Thymus (tissue), 11 donors: ENCODE data around the gene GALNT10. TPM values are rescaled to one million over a fixed set of nuclear protein-coding genes. Genes with fewer than 3 reads are reported as not detected.
A peak's percentile ranks its signal among the peaks of the same experiment; 100 is the strongest.

ENCODE experiments used
- DNase-seq, 9 donors: peaks; one replicate each; pipeline ENCODE4 v3.0.0-alpha.2; 2013; ENCODE audit warnings: low spot score in 9 of 9, low read depth in 6 of 9, missing footprints in 1 of 9
- H3K27ac ChIP-seq, 2 donors: one replicate each; pipeline ENCODE4 v1.5.1; 2013; ENCODE audit warnings: control low read depth in 1 of 2, low read depth in 1 of 2, low read length in 1 of 2, mild to moderate bottlenecking in 1 of 2, moderate library complexity in 1 of 2
- H3K27me3 ChIP-seq, 2 donors: one replicate each; pipeline ENCODE4 v1.5.1; 2013; ENCODE audit warnings: low read length in 1 of 2; ENCODE audit not compliant: control insufficient read depth in 2 of 2, insufficient read depth in 1 of 2
- H3K36me3 ChIP-seq, 2 donors: one replicate each; pipeline ENCODE4 v1.5.1; 2013; ENCODE audit warnings: low read length in 1 of 2, mild to moderate bottlenecking in 1 of 2, moderate library complexity in 1 of 2; ENCODE audit not compliant: control insufficient read depth in 2 of 2, insufficient read depth in 2 of 2
- H3K4me1 ChIP-seq, 2 donors: one replicate each; pipeline ENCODE4 v1.5.1; 2013; ENCODE audit warnings: low read length in 2 of 2; ENCODE audit not compliant: control insufficient read depth in 2 of 2, insufficient read depth in 2 of 2
- H3K4me3 ChIP-seq, 2 donors: one replicate each; pipeline ENCODE4 v1.5.1; 2013; ENCODE audit warnings: low read length in 2 of 2, control low read depth in 1 of 2, mild to moderate bottlenecking in 1 of 2
- H3K9me3 ChIP-seq, 2 donors: one replicate each; pipeline ENCODE4 v1.5.1; 2013; ENCODE audit warnings: low read length in 1 of 2, mild to moderate bottlenecking in 1 of 2; ENCODE audit not compliant: control insufficient read depth in 2 of 2, insufficient read depth in 1 of 2
- WGBS: extraction: QIAGEN DNeasy Blood & Tissue Kit; methylation state at CpG from one replicate; pipeline ENCODE4 v1.1.7; 2013; 5-methylcytosine and 5-hydroxymethylcytosine counted together
- polyA plus RNA-seq: library from polyadenylated mRNA; stranded (reverse); fragments of 200-250 nt; gene quantifications from one replicate; pipeline ENCODE4 v1.2.3, GENCODE V29; 2013
- total RNA-seq: library from RNA; stranded (reverse); fragments of 120-200 nt; gene quantifications from one replicate; pipeline ENCODE4 v1.2.4, GENCODE V29; 2013
- donor health status: healthy.

GALNT10 gene
- total and polyA plus RNA-seq, 2 donors, result 8.7 to 9.7 TPM

DNA sequence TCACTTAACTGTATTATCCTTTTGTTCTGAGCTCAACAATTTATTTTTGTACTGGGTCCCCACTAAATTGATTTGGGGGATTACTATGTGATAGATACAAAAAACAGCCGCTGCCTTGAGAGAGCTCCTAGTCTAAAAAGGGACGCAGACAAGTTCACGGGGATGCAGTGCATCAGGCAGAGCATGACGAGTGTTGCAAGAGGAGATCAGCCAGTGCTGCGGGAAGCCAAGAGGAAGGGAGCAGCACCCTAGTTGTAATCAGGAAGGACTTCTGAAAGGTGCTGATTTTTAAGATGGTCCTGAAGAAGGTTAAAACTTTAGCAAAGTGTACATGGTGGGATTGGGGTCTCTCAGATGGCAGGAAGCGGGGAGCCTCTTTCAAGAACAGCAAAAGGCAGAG, 15.8 kb downstream of the GALNT10 start:
- no peak overlapping the region for H3K4me3 ChIP-seq
- H3K36me3 ChIP-seq, result no peaks in the 10 kb centered on the region
- no peak for DNase-seq
- 96% methylated on average over 6 of the region's 6 CpGs for WGBS
- no peaks in the 10 kb centered on the region for H3K27me3 ChIP-seq
- H3K4me1 ChIP-seq, result peaks cover 0 to 10% of the 10 kb centered on the region in 2 donors
- no peak overlapping the region for H3K27ac ChIP-seq
- peaks cover 0 to 2% of the 10 kb centered on the region in 2 donors for H3K9me3 ChIP-seq

- Histone ChIP-seq H3K36me3 (no peaks in the 10 kb centered on the region), H3K9me3 (peaks cover 0 to 2% of the 10 kb centered on the region in 2 donors), H3K27ac (no peak overlapping the region), H3K4me3 (no peak overlapping the region), H3K4me1 (peaks cover 0 to 10% of the 10 kb centered on the region in 2 donors), H3K27me3 (no peaks in the 10 kb centered on the region)
- WGBS, result over 99% methylated on average over 4 of the region's 4 CpGs
- DNase-seq, result no peak
Observed at GRCh38 chr5:154207204-154207603, 16.7 kb downstream of the GALNT10 start.

DNA sequence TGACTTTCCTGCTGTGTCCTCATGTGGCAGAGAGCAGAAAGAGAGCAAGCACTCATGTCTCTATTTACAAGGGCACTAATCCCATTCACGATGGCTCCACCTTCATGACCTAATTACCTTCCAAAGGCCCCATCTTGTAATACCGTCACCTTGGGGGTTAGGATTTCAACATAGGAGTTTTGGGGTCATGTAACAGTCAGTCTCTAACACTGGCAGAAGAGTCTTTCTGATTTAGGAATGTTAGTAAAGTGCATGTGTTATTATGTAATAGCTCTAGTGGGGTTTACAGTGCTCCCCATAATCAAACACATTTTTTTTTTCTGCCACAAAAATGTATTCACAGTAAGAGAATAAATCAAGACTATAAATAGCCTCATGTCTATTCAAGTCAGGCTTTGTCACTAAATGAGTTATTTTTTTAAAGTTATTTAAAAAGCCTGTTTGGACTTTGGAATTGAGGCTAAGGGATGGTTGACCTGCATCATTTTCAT, 19.1 kb downstream of the GALNT10 start:
- H3K4me1 ChIP-seq, result no peaks in the 10 kb centered on the region
- no peak for DNase-seq
- no peak overlapping the region for H3K27ac ChIP-seq
- no peaks in the 10 kb centered on the region for H3K36me3 ChIP-seq
- no peak overlapping the region for H3K4me3 ChIP-seq
- peaks cover 0 to 2% of the 10 kb centered on the region in 2 donors for H3K9me3 ChIP-seq
- WGBS, result 94% methylated on average over 2 of the region's 2 CpGs
- H3K27me3 ChIP-seq, result no peaks in the 10 kb centered on the region

- Histone ChIP-seq H3K36me3 (no peaks in the 10 kb centered on the region), H3K4me1 (no peaks in the 10 kb centered on the region), H3K9me3 (peaks cover 0 to 2% of the 10 kb centered on the region in 2 donors), H3K27me3 (no peaks in the 10 kb centered on the region), H3K27ac (no peak overlapping the region), H3K4me3 (no peak overlapping the region)
- no peak for DNase-seq
- 91% methylated on average over 2 of the region's 2 CpGs for WGBS
Observed at GRCh38 chr5:154210163-154210562, 19.6 kb downstream of the GALNT10 start.

DNA sequence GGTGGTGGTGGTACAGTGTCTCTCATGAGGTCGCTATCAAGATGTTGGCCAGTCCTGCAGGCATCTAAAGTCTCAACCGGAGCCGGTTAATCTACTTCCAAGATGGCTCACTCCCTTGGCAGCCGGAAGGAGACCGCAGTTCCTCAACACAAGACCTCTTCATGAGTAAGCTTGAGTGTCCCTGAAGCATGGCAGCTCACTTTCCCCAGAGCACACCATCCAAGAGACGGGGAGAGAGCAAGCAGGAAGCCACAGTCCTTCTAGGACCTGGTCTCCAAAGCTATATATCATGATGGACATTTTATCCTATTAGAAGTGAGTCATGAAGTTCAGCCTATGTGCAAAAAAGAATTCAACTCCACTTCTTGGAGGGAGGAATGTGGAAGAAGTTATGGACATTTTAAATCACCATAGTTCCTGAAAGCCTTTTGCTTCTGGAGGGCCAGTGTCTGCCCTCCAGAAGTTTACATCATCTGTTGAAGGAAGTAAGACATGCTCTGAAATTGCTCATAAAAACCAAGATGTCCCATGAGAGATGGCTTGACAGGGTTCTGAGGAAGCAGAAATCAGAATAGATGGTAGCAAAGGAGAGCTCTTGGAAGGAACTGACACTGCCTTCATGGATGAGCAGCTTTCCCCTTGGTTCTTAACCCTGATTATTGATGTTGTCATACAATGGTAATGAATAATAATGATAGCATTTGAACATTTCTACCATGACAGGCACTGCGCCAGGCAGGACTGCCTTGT, 21.3 kb downstream of the GALNT10 start:
- DNase-seq, result no peak
- Histone ChIP-seq H3K27me3 (no peaks in the 10 kb centered on the region), H3K27ac (no peak overlapping the region), H3K4me3 (no peak overlapping the region), H3K9me3 (peaks cover 0 to 2% of the 10 kb centered on the region in 2 donors), H3K36me3 (no peaks in the 10 kb centered on the region), H3K4me1 (peaks cover 0 to 1% of the 10 kb centered on the region in 2 donors)
- WGBS, result 97% methylated on average over 7 of the region's 7 CpGs

DNA sequence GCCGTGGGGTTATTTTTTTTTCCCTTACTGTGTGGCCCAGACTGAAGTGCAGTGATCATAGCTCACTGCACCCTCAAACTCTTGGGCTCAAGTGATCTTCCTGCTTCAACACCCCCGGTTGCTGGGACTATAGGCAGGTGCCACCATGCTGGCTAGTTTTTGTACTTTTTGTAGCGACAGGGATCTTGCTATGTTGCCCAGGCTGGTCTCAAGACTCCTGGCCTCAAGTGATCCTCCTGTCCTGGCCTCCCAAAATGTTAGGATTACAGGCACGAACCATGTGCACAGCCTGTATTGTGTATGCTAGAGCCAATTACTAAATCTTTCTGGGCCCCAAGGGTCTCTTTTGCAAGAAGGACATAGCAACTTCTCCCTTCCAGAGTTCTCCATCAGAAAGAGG, 23.1 kb downstream of the GALNT10 start:
- Histone ChIP-seq H3K27ac (peak overlapping the region in 1 of 2 donors; percentile 65), H3K27me3 (no peaks in the 10 kb centered on the region), H3K4me3 (no peak overlapping the region), H3K36me3 (no peaks in the 10 kb centered on the region), H3K9me3 (peaks cover 0 to 2% of the 10 kb centered on the region in 2 donors), H3K4me1 (peaks cover 0 to 4% of the 10 kb centered on the region in 2 donors)
- WGBS, result 98% methylated on average over 4 of the region's 4 CpGs
- DNase-seq, result no peak

GRCh38 chr5:154214371-154215106, 24.0 kb downstream of the GALNT10 start:
- Histone ChIP-seq H3K4me3 (no peak overlapping the region), H3K36me3 (no peaks in the 10 kb centered on the region), H3K4me1 (peaks cover 0 to 4% of the 10 kb centered on the region in 2 donors), H3K27me3 (no peaks in the 10 kb centered on the region), H3K9me3 (no peaks in the 10 kb centered on the region), H3K27ac (no peak overlapping the region)
- WGBS, result 85% methylated on average over 5 of the region's 5 CpGs
- no peak for DNase-seq

DNA sequence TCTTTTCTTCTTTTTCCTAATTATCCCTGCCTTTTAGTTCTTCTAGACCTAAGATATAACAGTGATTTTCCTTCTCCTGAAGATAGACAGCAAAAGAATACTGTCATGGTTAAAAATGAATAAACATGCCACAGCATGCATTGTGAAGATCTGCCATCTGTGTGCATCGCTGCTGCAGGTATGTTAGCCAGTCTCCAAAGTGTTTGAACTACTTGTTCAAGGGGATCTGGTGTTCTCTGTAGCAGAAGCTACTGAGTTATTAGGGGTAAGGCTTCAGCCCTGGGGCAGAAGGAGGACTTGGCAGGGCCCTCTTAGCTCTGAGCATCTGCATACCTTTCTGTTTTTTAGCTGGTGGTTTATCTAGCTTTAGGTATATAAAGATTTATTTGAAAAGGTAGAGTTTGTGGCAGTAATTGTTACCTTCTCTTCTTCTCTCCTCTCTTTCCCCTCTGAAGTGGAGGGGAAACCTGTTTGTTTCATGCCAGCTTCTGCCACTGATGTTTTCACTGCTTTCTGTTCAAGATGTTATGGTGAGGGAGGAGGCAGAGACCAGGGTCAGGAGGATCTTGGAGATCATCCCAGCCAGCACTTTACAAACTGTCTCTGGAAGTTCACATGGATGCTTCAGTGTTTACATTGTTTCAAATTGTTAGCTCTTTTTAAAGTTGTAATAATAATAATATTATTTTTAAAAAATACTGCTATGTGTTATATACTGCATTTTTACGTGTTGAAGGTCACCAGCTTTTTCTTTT, 25.2 kb downstream of the GALNT10 start:
- Histone ChIP-seq H3K9me3 (no peaks in the 10 kb centered on the region), H3K36me3 (no peaks in the 10 kb centered on the region), H3K4me3 (no peak overlapping the region), H3K4me1 (peaks cover 0 to 4% of the 10 kb centered on the region in 2 donors), H3K27me3 (no peaks in the 10 kb centered on the region), H3K27ac (no peak overlapping the region)
- DNase-seq, result no peak
- WGBS, result 90% methylated on average over 2 of the region's 2 CpGs
